H1 (cell line): ENCODE measurements around the gene ITPK1.

ENCODE experiments used
- CREB1 ChIP-seq: IDR thresholded peaks from 2 replicates; pipeline ENCODE4 v1.6.1; 2012; ENCODE audit warnings: inconsistent platforms
- CTCF ChIP-seq, 3 experiments: IDR thresholded peaks; 1 replicate in 2 of 3; 2 replicates in 1 of 3; pipeline versions ENCODE4 v1.5.1 to v1.6.1; 2011; ENCODE audit warnings: low read length in 3 of 3, mild to moderate bottlenecking in 3 of 3, inconsistent platforms in 2 of 3, low read depth in 1 of 3, moderate library complexity in 1 of 3; ENCODE audit not compliant: insufficient read depth in 1 of 3; ENCODE audit errors: control extremely low read depth in 1 of 3
- FOSL1 ChIP-seq: IDR thresholded peaks from 2 replicates; pipeline ENCODE4 v1.6.1; 2011; ENCODE audit warnings: mild to moderate bottlenecking, low read depth, low read length, moderate library complexity; ENCODE audit not compliant: insufficient read depth
- KDM1A ChIP-seq: fragments of 200-600, 300-600 bp; sonication (generic); IDR thresholded peaks from 2 replicates; pipeline ENCODE4 v1.7.1; 2016; ENCODE audit warnings: mild to moderate bottlenecking, low read length, borderline replicate concordance
- SP2 ChIP-seq: IDR thresholded peaks from 2 replicates; pipeline ENCODE4 v1.6.1; 2012; ENCODE audit warnings: mild to moderate bottlenecking, low read length, inconsistent platforms
- TEAD4 ChIP-seq: IDR thresholded peaks from 2 replicates; pipeline ENCODE4 v1.6.1; 2012; ENCODE audit warnings: low read depth, low read length, inconsistent platforms, mixed read lengths
- ZNF274 ChIP-seq: IDR thresholded peaks from 2 replicates; pipeline ENCODE4 v1.7.0; 2012; ENCODE audit warnings: low read length, borderline replicate concordance; ENCODE audit errors: extremely low read depth

- TF ChIP-seq CTCF (IDR thresholded peaks at IDR 0.05; ENCODE audit: control extremely low read depth in 1 of 3, insufficient read depth in 1 of 3, low read depth in 1 of 3, low read length in 3 of 3) (peak; percentile 8 to 43 (median 41)), ZNF274 (no peak), CREB1 (no peak), FOSL1 (no peak), TEAD4 (no peak), KDM1A (no peak), SP2 (no peak)
Measured at GRCh38 chr14:93079321-93079720, 36.4 kb downstream of the ITPK1 start.
